Fibroblast of pulmonary artery (primary cell): ENCODE results near the gene BLOC1S6.
"Not testable (repeated sequence)": the region's sequence is repeated elsewhere in the genome, so short reads cannot be mapped to it uniquely, and the experiment has no call there.

Experiments used
- DNase-seq: peaks from one replicate; pipeline ENCODE4 v3.0.0-alpha.2; 2010; ENCODE audit warnings: low read depth
- H3K4me3 ChIP-seq: replicated peaks from 2 replicates; pipeline ENCODE4 v1.5.1; 2011; ENCODE audit warnings: low read depth, mild to moderate bottlenecking, control low read depth, low read length, moderate library complexity
- CTCF ChIP-seq: IDR thresholded peaks from 2 replicates; pipeline ENCODE4 v1.5.1; 2011; ENCODE audit warnings: mild to moderate bottlenecking, control low read depth, low read length, inconsistent platforms; ENCODE audit errors: missing control alignments

Gene BLOC1S6

GRCh38 chr15:45646220-45646619 lies 59.0 kb downstream of the BLOC1S6 start:
- peak; percentile 63 for DNase-seq
- no peak overlapping the region for H3K4me3 ChIP-seq
- no peak for TF ChIP-seq CTCF

GRCh38 chr15:45647828-45648227 lies 60.6 kb downstream of the BLOC1S6 start:
- no peak for DNase-seq
- TF ChIP-seq CTCF: no peak
- no peak overlapping the region for H3K4me3 ChIP-seq

GRCh38 chr15:45648521-45649200 lies 61.5 kb downstream of the BLOC1S6 start:
- peak; percentile 61 for DNase-seq
- no peak overlapping the region for H3K4me3 ChIP-seq
- no peak for TF ChIP-seq CTCF

GRCh38 chr15:45650007-45650406 lies 62.8 kb downstream of the BLOC1S6 start:
- DNase-seq, H3K4me3 ChIP-seq: not testable (repeated sequence)

GRCh38 chr15:45650889-45651525 lies 63.8 kb downstream of the BLOC1S6 start:
- TF ChIP-seq CTCF: no peak
- H3K4me3 ChIP-seq: no peak overlapping the region
- DNase-seq: no peak

- DNase-seq: peak; percentile 43
- TF ChIP-seq CTCF: no peak
- H3K4me3 ChIP-seq: no peak overlapping the region
Observed at GRCh38 chr15:45653702-45654424, 66.7 kb downstream of the BLOC1S6 start.

GRCh38 chr15:45654749-45655148 lies 67.6 kb downstream of the BLOC1S6 start:
- H3K4me3 ChIP-seq: no peak overlapping the region
- no peak for DNase-seq
- TF ChIP-seq CTCF: no peak
